Omental fat pad (tissue), 4 donors: Measurements from ENCODE around the gene IGLL5. TPM values are rescaled to one million over a fixed set of nuclear protein-coding genes. Genes with fewer than 3 reads are reported as not detected.

Experiments
- ATAC-seq: fragments of 150-250 bp; one replicate; pipeline ENCODE4 v1.9.1; 2016; ENCODE audit warnings: mild to moderate bottlenecking, moderate library complexity; ENCODE audit not compliant: low FRiP score
- DNase-seq: peaks from one replicate; pipeline ENCODE4 v3.0.0-alpha.2; 2019; ENCODE audit warnings: low spot score
- total RNA-seq, 4 donors: library from RNA; depleted of rRNA; stranded (reverse); fragments of >200 nt; gene quantifications; one replicate each; pipeline ENCODE4 v1.1.0, GENCODE V29; 2016
- TF ChIP-seq, protein P1 (sequence below), 3 donors: fragments of 450-650 bp; IDR thresholded peaks; one replicate each; pipeline ENCODE4 v1.5.1; 2016 to 2017; ENCODE audit warnings: antibody characterized with exemption in 3 of 3, mild to moderate bottlenecking in 3 of 3, moderate library complexity in 2 of 3

IGLL5 gene
- total RNA-seq, 4 donors from 2014 or later, result 1.2 to 7.7 (median 1.4) TPM

DNA sequence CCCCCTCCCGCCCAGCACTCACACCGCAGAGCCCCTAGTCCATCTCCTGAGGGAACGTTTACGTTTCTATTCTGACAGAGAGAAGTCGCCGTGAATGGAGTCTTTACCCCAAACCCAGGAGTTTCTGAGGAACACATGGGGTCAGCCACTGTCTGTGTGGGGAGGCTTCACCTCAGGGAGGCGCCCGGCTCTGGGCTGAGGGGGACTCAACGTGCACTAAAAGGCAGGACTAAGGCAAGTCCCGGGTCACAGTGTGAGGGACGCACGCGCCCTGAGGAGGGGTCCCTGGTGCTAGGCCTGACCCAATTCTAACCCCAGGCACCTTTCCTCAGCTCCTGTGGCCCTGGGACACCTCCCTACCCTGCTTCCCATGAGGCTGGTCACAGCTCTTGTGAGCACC is 32.5 kb upstream of the IGLL5 start:
- DNase-seq (no peak), ATAC-seq (no peak)
- TF ChIP-seq, protein P1, sequence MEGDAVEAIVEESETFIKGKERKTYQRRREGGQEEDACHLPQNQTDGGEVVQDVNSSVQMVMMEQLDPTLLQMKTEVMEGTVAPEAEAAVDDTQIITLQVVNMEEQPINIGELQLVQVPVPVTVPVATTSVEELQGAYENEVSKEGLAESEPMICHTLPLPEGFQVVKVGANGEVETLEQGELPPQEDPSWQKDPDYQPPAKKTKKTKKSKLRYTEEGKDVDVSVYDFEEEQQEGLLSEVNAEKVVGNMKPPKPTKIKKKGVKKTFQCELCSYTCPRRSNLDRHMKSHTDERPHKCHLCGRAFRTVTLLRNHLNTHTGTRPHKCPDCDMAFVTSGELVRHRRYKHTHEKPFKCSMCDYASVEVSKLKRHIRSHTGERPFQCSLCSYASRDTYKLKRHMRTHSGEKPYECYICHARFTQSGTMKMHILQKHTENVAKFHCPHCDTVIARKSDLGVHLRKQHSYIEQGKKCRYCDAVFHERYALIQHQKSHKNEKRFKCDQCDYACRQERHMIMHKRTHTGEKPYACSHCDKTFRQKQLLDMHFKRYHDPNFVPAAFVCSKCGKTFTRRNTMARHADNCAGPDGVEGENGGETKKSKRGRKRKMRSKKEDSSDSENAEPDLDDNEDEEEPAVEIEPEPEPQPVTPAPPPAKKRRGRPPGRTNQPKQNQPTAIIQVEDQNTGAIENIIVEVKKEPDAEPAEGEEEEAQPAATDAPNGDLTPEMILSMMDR (IDR thresholded peaks at IDR 0.05), result no peak

DNA sequence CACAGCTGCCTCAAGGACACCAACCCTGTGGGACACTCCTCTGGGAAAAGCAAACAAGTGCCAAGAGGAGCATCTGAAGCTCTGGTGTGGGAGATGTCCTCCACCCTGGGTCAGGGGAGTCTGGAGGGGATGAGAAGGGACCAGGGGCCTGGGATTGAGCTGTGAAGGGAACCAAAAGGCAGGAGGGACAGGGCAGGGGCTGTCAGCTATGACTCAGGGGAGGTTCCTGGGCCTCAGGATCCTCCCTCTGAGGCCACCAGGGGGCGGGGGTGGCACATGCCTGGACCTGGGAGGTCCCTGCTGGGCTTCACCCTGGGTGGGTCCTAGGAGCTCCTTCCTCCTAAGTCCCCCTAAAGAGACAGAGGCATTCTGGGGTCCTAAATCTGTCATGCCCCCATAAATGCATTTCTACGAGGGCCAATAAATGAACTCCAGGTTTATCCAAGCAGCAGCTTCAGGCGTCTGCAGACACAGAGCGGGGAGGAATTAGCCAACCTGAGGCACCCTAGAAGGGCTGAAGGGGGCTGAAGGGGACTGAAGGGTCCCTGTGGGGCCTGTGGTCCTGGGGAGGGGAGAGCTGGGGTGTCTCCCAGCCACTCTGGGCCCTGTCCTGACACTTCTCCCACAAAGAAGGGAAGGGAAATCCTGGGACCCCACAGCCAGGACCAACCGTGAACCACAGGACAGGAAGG is 31.9 kb upstream of the IGLL5 start:
- DNase-seq (no peak), ATAC-seq (no peak)
- TF ChIP-seq, protein P1 (IDR thresholded peaks at IDR 0.05), result no peak

DNA sequence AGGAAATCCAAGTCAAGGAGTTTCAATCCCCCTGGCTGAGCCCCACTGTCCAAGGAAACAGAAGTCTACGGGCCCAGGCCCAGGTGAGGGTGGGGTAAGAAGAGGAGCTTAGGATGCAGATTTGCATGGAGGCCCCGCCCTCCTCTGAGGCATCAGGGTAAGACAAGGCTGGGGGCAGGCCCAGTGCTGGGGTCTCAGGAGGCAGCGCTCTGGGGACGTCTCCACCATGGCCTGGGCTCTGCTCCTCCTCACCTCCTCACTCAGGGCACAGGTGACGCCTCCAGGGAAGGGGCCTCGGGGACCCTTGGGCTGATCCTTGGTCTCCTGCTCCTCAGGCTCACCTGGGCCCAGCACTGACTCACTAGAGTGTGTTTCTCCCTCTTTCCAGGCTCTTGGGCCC is 31.3 kb upstream of the IGLL5 start:
- TF ChIP-seq, protein P1 (IDR thresholded peaks at IDR 0.05), result no peak
- no peak for ATAC-seq
- DNase-seq, result no peak

DNA sequence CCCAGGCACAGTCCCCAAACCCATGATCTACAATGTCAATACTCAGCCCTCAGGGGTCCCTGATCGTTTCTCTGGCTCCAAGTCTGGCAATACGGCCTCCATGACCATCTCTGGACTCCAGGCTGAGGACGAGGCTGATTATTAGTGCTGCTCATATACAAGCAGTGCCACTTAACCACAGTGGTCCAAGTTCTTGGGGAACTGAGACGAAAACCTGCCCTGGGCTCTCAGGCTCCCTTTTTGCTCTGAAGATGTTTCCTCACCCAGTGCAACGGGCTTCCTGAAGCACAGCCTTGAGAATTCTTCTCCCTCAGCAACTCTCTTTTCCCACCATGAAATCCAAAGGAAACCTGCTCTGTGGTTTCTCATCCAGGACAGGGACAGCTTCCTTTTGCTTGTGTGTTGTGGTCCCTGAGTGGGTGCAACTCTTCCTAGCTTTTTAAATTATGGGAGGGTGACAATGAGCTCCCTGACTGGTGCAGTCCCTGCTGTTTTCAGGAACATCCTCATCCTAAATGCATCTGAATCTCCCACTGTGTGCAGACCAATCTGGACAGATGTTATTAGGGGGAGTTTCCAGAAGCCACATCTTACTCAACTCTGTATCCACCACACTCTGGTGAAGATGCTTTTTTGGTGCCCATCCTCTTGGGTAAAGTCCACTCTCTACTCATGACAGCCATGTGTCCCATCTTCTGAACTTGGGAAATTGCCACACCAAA is 30.6 kb upstream of the IGLL5 start:
- DNase-seq, result no peak
- no peak for ATAC-seq
- TF ChIP-seq, protein P1 (IDR thresholded peaks at IDR 0.05), result no peak

DNA sequence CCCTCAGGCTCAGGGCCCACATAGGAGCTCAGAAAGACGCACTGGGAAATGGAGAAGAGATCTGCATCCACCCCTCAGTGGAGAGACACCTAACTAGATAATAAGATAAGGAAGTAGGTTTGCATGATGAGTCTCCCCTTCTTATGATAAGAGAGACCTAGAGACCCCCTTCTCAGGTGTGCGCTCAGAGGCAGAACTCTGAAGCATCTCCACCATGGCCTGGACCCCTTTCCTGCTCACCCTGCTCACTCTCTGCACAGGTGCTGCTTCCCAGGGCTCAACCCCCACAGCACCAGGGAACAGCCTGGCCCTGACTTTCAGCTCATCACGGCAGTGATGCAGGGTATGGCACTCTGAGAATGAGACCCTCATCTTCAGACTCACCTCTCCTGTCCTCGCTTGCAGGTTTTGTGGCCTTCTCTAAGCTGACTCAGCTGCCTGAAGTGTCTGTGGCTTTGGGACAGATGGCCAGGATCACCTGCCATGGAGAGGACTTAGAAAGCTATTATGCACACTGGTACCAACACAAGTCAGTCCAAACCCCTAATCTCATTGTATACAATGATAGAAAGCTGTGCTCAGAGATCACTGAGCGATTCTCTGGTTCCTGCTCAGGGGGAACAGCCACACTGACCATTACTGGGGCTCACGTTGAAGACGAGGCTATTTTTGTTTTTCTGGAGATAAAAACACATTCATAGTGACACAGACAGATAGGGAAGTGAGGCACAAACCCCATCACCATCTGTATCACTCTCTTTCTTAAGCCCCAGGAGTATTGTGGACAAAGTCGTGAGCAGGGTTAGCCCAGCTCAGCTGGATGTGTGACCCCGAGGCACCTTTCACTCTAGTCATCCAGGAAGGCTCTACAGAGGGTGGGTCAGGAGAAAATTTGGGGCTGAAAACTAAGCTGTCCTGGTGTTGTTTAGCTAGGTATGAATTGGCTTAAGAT is 29.7 kb upstream of the IGLL5 start:
- DNase-seq, result no peak
- TF ChIP-seq, protein P1 (IDR thresholded peaks at IDR 0.05), result no peak
- ATAC-seq, result no peak

DNA sequence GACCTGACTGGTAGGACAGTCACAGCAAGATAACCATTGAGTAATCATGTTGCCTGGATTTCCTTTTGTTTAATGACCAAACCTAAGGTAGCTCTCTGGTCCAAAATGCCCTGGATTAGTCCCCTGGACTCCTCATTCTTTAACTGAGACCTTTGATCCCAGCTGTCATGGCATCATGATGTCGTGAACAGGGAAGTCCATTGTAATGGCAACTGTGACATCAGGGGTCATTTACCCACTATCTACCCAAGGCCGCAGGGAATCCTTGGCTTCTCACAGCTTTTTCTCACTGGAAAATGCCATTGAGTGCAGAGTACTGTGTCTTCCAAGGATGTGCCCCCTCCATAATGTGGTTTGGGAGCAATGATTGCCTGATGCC is 29.1 kb upstream of the IGLL5 start:
- DNase-seq (no peak), ATAC-seq (no peak)
- TF ChIP-seq, protein P1 (IDR thresholded peaks at IDR 0.05), result no peak
